Activated B cell treated with CpG ODN at 0.5 μM for 24 hours (primary cell): ENCODE measurements around the gene ARL3. TPM values are rescaled to one million over a fixed set of nuclear protein-coding genes. Genes with fewer than 3 reads are reported as not detected.

Experiments used
- ATAC-seq: fragments of 200-7000 bp; cut with Tn5 transposase; one replicate; pipeline ENCODE4 v1.10.0; 2021; ENCODE audit warnings: low read depth, mild to moderate bottlenecking, moderate library complexity
- CTCF ChIA-PET: fragments of 350-600 bp; sonication (Branson Sonifier 250); formaldehyde crosslinking; loops from one replicate; lab custom pipeline; 2021; ENCODE audit warnings: antibody characterized with exemption; lab: Charles Lee
- POLR2A ChIA-PET: fragments of 350-600 bp; sonication (Branson Sonifier 250); formaldehyde crosslinking; loops from one replicate; lab custom pipeline; 2021; ENCODE audit warnings: antibody characterized with exemption; lab: Charles Lee
- DNase-seq: peaks from one replicate; pipeline ENCODE4 v3.0.0; 2022
- H3K27ac Mint-ChIP-seq: one replicate; pipeline ENCODE4 v1.8.0; 2020; ENCODE audit warnings: mixed read lengths
- H3K27me3 Mint-ChIP-seq: one replicate; pipeline ENCODE4 v1.8.0; 2021; ENCODE audit warnings: mixed read lengths
- H3K36me3 Mint-ChIP-seq: one replicate; pipeline ENCODE4 v1.8.0; 2021; ENCODE audit warnings: low read depth, mixed read lengths
- H3K4me1 Mint-ChIP-seq: one replicate; pipeline ENCODE4 v1.8.0; 2021; ENCODE audit warnings: mixed read lengths
- H3K4me3 Mint-ChIP-seq: one replicate; pipeline ENCODE4 v1.8.0; 2020; ENCODE audit warnings: mild to moderate bottlenecking, mixed read lengths
- H3K9me3 Mint-ChIP-seq: one replicate; pipeline ENCODE4 v1.8.0; 2020; ENCODE audit warnings: mixed read lengths
- intact Hi-C: fragments of 100-400 bp; cut with micrococcal nuclease; formaldehyde crosslinking; loops from one replicate; pipeline ENCODE4 v1.15.1; 2024
- total RNA-seq: library from RNA; stranded (reverse); gene quantifications from 2 replicates; pipeline ENCODE4 v1.2.3, GENCODE V29; 2022
- TF ChIP-seq, protein P1 (sequence below): fragments of 200-600 bp; IDR thresholded peaks from one replicate; pipeline ENCODE4 v1.8.0; 2022; ENCODE audit warnings: antibody characterized with exemption, mild to moderate bottlenecking

ARL3 gene, protein sequence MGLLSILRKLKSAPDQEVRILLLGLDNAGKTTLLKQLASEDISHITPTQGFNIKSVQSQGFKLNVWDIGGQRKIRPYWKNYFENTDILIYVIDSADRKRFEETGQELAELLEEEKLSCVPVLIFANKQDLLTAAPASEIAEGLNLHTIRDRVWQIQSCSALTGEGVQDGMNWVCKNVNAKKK
- total RNA-seq, result 4.1 and 5.1 TPM in 2 replicates

DNA sequence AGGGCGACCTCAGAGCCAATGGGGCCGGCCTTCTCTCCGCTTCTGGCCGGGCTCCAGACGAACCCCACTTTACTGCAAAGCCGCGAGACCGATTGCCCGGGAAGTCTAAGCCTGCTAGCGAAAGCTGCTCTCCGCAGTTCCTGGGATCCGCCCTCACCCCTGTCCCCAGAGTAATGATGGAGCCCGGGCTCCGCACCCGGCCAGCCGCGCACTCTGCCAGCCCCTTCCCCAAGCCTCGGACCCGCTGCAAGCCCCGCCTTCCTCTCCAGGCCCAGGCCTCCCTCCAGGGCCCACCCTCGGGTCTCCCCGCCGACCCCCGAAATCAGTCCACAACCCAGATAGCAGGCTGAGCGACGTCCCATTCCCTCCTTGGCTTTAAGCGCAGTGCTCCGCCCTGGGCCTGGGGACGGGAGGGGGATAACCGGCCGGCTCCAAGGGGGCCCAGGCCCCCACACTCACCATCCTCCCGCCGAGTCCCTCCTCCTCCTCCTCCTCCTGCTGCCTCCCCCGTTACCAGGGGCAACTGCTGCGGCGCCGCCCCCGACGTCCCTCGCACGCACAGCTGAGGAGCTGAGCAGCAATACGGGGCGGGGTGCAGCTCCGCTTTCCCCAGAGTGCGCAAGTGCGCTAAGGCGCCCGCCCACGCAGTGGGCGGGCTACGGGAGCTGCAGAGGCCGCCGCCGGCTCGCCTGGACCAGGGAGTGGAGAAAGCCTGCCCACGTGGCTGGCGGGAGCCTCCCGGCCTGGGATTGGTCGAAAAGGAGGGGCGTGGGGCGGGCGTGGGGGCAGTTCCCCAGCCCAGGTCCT lies at the start of gene ARL3:
TSS of gene ARL3 (minus strand) at position 584 of the 807 bp plus-strand sequence. CDS start at position 462, 122 bp downstream.
- TF ChIP-seq, protein P1, sequence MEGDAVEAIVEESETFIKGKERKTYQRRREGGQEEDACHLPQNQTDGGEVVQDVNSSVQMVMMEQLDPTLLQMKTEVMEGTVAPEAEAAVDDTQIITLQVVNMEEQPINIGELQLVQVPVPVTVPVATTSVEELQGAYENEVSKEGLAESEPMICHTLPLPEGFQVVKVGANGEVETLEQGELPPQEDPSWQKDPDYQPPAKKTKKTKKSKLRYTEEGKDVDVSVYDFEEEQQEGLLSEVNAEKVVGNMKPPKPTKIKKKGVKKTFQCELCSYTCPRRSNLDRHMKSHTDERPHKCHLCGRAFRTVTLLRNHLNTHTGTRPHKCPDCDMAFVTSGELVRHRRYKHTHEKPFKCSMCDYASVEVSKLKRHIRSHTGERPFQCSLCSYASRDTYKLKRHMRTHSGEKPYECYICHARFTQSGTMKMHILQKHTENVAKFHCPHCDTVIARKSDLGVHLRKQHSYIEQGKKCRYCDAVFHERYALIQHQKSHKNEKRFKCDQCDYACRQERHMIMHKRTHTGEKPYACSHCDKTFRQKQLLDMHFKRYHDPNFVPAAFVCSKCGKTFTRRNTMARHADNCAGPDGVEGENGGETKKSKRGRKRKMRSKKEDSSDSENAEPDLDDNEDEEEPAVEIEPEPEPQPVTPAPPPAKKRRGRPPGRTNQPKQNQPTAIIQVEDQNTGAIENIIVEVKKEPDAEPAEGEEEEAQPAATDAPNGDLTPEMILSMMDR, result no peak
- peak; percentile 85 for ATAC-seq
- intact Hi-C loops, result loop anchor here (1.0 to 5.0 kb wide), 10 partner anchors 29 to 653 kb away; partner anchors contain the start of genes ACTR1A, BORCS7, CNNM2 and NFKB2
- Mint-ChIP-seq H3K36me3 (peaks cover 21% of the 10 kb centered on the region), H3K4me1 (peaks cover 44% of the 10 kb centered on the region), H3K9me3 (no peaks in the 10 kb centered on the region), H3K27ac (peak within 1 kb of the TSS; percentile 92), H3K27me3 (no peaks in the 10 kb centered on the region), H3K4me3 (peak within 1 kb of the TSS; percentile 95)
- ChIA-PET CTCF (interaction anchor here (0.7 to 2.7 kb wide), 11 partner anchors 29 to 210 kb away, joined by 3 to 8 read pairs (median 4); partner anchors contain the start of genes SUFU, TRIM8 and WBP1L), POLR2A (interaction anchor here (0.6 to 5.9 kb wide), 15 partner anchors 30 to 1807 kb away, joined by 3 to 137 read pairs (median 7); partner anchors contain the start of genes CNNM2, NFKB2, NT5C2 and OGA)
- DNase-seq, result peak; percentile 89

DNA sequence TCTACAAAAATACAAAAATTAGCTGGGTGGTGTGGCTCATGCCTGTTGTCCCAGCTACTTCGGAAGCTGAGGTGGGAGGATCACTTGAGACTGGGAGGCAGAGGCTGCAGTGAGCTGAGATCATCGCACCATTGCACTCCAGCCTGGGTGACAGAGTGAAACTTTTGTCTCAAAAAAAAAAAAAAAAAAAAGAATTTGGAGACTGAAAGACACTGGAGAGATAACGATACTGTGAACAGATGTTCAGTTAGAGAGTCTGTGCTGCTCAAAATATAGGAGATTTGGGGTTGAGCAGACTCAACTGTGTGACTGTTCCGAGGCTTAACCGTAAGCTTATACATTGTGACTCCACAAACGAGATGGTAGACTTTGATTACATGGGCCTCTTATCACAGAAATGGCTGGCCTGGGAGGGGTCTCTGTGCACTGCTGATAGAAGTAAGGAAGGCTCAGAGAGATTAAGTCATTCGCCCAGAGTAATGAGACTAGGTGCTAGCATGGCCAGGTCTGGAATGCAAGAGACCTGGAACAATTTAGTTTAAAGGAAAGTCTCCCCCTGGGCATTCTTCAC lies 48.9 kb upstream of the ARL3 start:
- intact Hi-C loops, result no loop called here
- TF ChIP-seq, protein P1, result no peak
- CTCF ChIA-PET, result no interaction called here
- POLR2A ChIA-PET, result no interaction called here
- DNase-seq, result no peak
- Mint-ChIP-seq H3K36me3 (peaks cover 47% of the 10 kb centered on the region), H3K4me3 (no peak overlapping the region), H3K27ac (no peak overlapping the region), H3K27me3 (no peaks in the 10 kb centered on the region), H3K4me1 (peaks cover 18% of the 10 kb centered on the region), H3K9me3 (no peaks in the 10 kb centered on the region)
- no peak for ATAC-seq

DNA sequence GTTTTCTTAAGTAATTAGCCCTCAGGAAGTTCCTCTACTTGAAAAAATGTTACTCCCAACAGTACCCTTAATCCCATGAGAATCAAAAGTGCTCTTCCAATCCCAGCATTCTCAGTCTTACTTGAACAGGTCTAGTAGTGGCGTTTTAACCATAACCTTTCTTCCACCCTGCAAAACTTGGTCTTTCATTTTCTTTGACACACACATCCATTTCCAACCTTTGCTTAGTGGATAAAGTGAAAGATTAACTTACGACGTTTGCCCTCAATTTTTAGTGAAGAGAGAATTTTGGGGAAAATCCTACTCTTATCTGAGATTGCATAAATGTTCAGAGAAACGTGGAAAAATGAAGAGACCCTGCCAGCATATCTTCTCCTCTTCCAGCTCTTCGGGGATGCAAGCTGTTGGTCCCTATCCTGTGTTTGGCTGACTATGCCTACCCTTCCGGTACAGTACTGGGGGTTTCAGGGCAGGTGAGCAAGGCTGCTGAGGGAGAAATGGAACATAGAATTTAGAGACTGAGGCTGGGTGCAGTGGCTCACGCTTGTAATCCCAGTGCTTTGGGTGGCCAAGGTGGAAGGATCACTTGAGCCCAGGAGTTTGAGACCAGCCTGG lies 48.3 kb upstream of the ARL3 start:
- Mint-ChIP-seq H3K4me1 (peaks cover 17% of the 10 kb centered on the region), H3K27me3 (no peaks in the 10 kb centered on the region), H3K36me3 (peaks cover 46% of the 10 kb centered on the region), H3K9me3 (no peaks in the 10 kb centered on the region), H3K27ac (no peak overlapping the region), H3K4me3 (no peak overlapping the region)
- intact Hi-C loops, result no loop called here
- DNase-seq (no peak), ATAC-seq (no peak)
- ChIA-PET POLR2A (no interaction called here), CTCF (no interaction called here)
- TF ChIP-seq, protein P1, result no peak

DNA sequence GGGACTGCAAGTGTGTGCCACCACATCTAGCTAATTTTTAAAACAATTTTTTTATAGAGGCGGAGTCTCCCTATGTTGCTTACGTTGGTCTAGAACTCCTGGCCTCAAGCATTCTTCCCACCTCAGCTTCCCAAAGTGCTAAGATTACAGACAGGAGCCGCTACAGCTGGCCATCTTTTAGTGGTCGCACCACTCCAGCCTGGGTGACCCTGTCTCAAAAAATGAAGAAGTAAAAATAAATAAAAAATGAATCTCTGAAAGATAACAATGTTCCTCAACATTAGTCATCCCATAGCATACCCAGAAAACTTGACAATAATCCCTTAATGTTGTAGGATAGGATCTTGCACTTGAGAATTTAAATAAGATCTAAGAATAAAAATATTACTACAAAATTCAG lies 47.8 kb upstream of the ARL3 start:
- ATAC-seq (no peak), DNase-seq (no peak)
- ChIA-PET CTCF (no interaction called here), POLR2A (no interaction called here)
- Mint-ChIP-seq H3K27ac (no peak overlapping the region), H3K4me3 (no peak overlapping the region), H3K9me3 (no peaks in the 10 kb centered on the region), H3K27me3 (no peaks in the 10 kb centered on the region), H3K4me1 (peaks cover 17% of the 10 kb centered on the region), H3K36me3 (peaks cover 47% of the 10 kb centered on the region)
- intact Hi-C loops, result no loop called here
- TF ChIP-seq, protein P1, result no peak
